GM12891 (cell line): Measurements from ENCODE around the gene CALML3.

Source experiments
- DNase-seq: peaks from one replicate; pipeline ENCODE4 v3.0.0; 2011; ENCODE audit warnings: low spot score; ENCODE audit not compliant: insufficient read length
- FAIRE-seq: peaks from 2 replicates; lab custom pipeline; 2011; peaks lifted over from hg19 to GRCh38; lab: Jason Lieb, UNC
- PAX5 ChIP-seq: IDR thresholded peaks from 2 replicates; pipeline ENCODE4 v1.6.1; 2011; ENCODE audit warnings: low read length, moderate library complexity, mild to moderate bottlenecking; ENCODE audit not compliant: insufficient read depth, severe bottlenecking
- POLR2A ChIP-seq: IDR thresholded peaks from 2 replicates; pipeline ENCODE4 v1.6.1; 2011; ENCODE audit warnings: low read depth, low read length, control low read depth
- POLR2AphosphoS5 ChIP-seq: IDR thresholded peaks from 2 replicates; pipeline ENCODE4 v1.6.1; 2011; ENCODE audit warnings: low read depth, low read length, control low read depth
- POU2F2 ChIP-seq: IDR thresholded peaks from 2 replicates; pipeline ENCODE4 v1.6.1; 2011; ENCODE audit warnings: low read depth, mild to moderate bottlenecking, control low read depth, low read length, moderate library complexity
- SPI1 ChIP-seq: IDR thresholded peaks from 2 replicates; pipeline ENCODE4 v1.6.1; 2011; ENCODE audit warnings: low read depth, low read length, control low read depth
- TAF1 ChIP-seq: IDR thresholded peaks from 2 replicates; pipeline ENCODE4 v1.6.1; 2011; ENCODE audit warnings: low read depth, low read length, control low read depth

The CALML3 gene

GRCh38 chr10:5481121-5481520 lies 43.6 kb upstream of the CALML3 start:
- DNase-seq (no peak), FAIRE-seq (no peak)
- TF ChIP-seq PAX5 (no peak), POU2F2 (no peak), POLR2AphosphoS5 (no peak), SPI1 (no peak), TAF1 (no peak), POLR2A (no peak)

- DNase-seq (no peak), FAIRE-seq (no peak)
- TF ChIP-seq POLR2AphosphoS5 (no peak), POLR2A (no peak), PAX5 (no peak), POU2F2 (no peak), TAF1 (no peak), SPI1 (no peak)
Observed at GRCh38 chr10:5482016-5482415, 42.7 kb upstream of the CALML3 start.

GRCh38 chr10:5484205-5484604 lies 40.6 kb upstream of the CALML3 start:
- no peak for FAIRE-seq
- DNase-seq: no peak
- TF ChIP-seq PAX5 (no peak), POU2F2 (no peak), POLR2AphosphoS5 (no peak), SPI1 (no peak), TAF1 (no peak), POLR2A (no peak)

GRCh38 chr10:5485290-5485689 lies 39.5 kb upstream of the CALML3 start:
- TF ChIP-seq POU2F2: no peak
- TF ChIP-seq SPI1: no peak
- FAIRE-seq: no peak
- no peak for DNase-seq

GRCh38 chr10:5485948-5486852 lies 38.6 kb upstream of the CALML3 start:
- DNase-seq (no peak), FAIRE-seq (no peak)
- TF ChIP-seq POLR2AphosphoS5 (no peak), PAX5 (no peak), TAF1 (no peak), POLR2A (no peak), POU2F2 (no peak), SPI1 (no peak)

GRCh38 chr10:5486853-5487235 lies 37.9 kb upstream of the CALML3 start:
- no peak for FAIRE-seq
- TF ChIP-seq TAF1 (no peak), POLR2A (no peak), PAX5 (no peak), POU2F2 (no peak), SPI1 (no peak), POLR2AphosphoS5 (no peak)
- DNase-seq: no peak

GRCh38 chr10:5488272-5489161 lies 36.2 kb upstream of the CALML3 start:
- TF ChIP-seq POLR2AphosphoS5 (no peak), POLR2A (no peak), PAX5 (no peak), POU2F2 (no peak), SPI1 (no peak), TAF1 (no peak)
- DNase-seq (no peak), FAIRE-seq (no peak)

GRCh38 chr10:5490032-5490431 lies 34.7 kb upstream of the CALML3 start:
- DNase-seq (no peak), FAIRE-seq (no peak)
- TF ChIP-seq POLR2A (no peak), SPI1 (no peak), TAF1 (no peak), POU2F2 (no peak), PAX5 (no peak), POLR2AphosphoS5 (no peak)

- FAIRE-seq: no peak
Observed at GRCh38 chr10:5490698-5491464, 33.9 kb upstream of the CALML3 start.

More at GRCh38 chr10:5490698-5491464, 33.9 kb upstream of the CALML3 start:
- DNase-seq: no peak
- TF ChIP-seq SPI1 (0 out of 2 replicates have a peak, but pooled peaks have one; percentile 18), TAF1 (no peak)
